Cardiac septum (tissue), 1 donor: ENCODE data around the gene MEIS1. TPM values are rescaled to one million over a fixed set of nuclear protein-coding genes. Genes with fewer than 3 reads are reported as not detected.

Experiments
- DNase-seq: peaks from one replicate; pipeline ENCODE4 v3.0.0-alpha.2; 2020; ENCODE audit warnings: low spot score
- intact Hi-C: fragments of 100-400 bp; cut with DNase I; formaldehyde crosslinking; loops from one replicate; pipeline ENCODE4 v1.14.0; 2022
- total RNA-seq: library from RNA; stranded (reverse); fragmentation: NEBNext Ultra II Directional; extraction: Animal tissue kit (Norgen Biotek cat#: 25700); gene quantifications from one replicate; pipeline ENCODE4 v1.2.1, GENCODE V29; 2021
- donor health status: DM: no; HTN: no; CAD: no.

Gene MEIS1
- total RNA-seq, 1 donor from 2014 or later: 24.7 TPM

DNA sequence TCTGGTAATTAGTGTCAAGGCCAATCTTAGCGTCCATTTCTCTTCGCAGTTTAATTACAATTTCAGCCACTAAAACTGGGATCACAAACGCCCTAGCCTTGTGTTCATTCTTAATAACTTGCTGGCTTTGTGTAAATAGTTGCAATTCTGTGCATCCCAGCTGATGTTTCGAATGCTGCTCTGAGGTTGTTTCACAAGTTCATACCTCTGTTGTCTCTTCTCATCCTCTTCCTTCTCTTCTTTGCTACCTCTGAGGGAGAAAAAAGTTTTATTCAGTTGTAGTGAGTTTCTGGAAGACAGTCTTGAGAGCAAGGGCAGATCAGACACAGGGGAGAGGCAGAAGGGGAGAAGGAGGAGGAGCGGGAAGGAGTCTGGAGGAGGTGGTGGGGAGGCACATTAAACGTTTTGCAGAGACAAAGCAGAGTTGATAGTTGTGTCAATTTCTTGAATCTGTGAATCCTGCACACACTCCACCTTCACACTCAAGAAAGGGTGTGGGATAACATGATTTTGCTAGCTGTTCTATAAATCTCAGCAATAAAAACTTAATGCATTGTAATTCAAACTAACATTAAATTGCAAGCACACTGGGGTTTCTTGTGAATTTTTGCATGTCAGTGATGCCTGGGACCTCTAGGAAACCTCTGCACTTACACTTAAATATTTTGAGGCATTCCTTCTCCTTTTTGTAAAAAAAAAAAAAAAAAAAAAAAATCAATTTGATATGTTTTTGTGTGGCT, 6.8 kb downstream of the MEIS1 start:
- intact Hi-C loops: loop anchor here (5.0 kb wide), 1 partner anchor 36 kb away; no protein-coding TSS in a partner anchor
- DNase-seq: no peak

DNA sequence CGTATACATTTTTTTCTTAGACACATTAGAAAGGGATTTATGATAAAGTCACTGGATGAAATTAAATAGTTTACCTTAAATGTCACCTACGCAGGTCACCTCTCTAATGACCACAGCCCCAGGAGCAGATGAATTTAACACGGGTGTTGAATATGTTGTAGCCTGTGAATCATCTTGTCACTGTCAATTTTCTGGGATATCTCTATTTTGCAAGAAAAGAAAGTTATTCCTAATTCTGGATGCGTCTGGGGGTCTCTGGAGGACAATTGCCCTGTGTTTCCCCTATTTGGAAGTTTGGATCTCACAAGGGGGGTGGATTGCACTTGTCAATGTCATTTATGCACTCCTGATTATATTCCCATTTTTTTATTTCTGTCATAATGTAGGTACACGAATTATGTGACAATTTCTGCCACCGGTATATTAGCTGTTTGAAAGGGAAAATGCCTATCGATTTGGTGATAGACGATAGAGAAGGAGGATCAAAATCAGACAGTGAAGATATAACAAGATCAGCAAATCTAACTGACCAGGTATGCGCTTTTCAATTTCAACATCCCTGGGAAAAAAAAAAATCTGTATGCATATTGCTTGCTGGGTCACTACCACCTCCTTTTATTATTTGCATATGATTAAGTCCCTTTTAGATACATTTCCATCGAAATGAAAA, 7.7 kb downstream of the MEIS1 start:
- intact Hi-C loops: loop anchor here (5.0 kb wide), 1 partner anchor 35 kb away; no protein-coding TSS in a partner anchor
- no peak for DNase-seq

DNA sequence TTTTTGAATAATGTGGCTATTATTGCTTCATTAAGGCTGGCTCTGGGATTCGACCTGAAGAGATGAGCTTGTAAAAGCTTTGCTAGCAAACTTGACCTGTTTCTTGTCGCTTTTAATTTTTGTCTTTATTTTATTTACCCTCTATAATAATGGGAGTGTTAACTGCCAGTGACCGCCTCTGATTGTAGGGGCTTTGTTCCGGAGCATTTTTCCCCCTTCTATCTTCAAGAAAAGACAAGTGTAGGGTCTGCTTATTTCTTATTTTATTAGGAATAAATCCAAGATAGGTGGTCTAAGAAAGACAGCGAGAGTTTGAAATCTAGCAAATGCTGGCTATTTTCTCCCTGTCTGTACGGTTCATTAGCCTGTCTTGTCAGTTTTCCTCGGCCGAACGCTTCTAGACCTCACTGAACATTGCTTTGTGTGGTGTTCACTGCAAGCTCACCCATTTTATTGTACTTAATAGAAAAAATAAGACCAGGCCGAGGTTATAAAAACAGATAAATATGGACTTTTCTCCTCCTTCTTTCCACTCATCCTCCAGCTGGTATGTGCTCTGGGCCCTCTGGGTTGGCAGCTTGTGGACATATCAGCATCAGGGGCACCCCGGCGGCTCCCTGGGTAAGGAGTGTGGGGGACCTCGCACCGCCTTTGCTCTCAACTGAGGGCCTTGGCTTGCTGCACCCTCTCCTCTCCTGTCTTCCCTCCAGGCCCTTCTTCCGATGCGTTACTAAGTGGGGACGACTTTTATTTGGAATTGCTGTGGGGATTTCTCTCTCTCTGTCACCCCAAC, 8.5 kb downstream of the MEIS1 start:
- no peak for DNase-seq
- intact Hi-C loops: loop anchor here (5.0 kb wide), 1 partner anchor 34 kb away; no protein-coding TSS in a partner anchor

DNA sequence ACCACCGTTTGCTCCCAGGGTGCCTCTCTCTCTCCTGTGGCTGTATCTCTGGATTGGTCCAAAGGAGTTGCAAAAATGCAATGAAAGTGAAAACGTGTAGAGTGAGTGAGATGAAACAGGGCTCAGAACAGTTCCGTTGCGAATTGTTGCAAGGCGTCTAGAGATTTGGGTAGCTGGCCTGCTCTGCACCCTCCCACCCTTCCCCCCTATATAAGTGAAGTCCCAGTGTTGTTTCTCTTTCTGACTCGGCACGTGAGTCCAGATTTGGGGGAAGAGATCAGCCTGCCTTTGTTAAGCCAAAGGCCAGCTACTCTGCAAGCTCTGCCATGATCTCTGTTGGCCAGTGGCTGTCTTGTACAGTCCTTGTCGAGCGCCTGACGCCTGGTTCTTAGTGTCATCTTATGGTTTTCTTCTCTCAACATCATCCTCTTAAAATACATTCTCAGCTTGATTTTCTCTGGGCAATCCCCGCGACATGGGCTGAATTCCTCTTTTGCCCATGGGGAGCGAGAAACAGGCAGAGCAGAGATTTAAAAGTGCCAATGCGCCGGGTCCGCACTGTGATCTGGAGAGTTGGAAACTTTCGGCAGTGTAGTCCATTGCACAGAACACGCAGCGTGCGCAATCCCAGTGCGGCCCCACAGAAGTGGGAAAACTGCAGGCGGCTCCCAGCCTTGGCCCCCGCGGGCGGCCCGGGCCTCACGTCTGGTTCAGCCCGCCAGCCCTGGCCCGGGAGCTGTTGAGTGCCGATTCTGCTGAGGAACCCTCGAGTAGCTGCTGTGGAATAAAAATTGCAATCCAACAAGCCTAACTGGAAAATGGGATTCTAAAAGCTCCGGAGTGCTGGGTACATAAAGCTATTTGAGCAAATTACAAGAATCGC, 9.3 kb downstream of the MEIS1 start:
- intact Hi-C loops: loop anchor here (5.0 kb wide), 1 partner anchor 33 kb away; no protein-coding TSS in a partner anchor
- DNase-seq: no peak

DNA sequence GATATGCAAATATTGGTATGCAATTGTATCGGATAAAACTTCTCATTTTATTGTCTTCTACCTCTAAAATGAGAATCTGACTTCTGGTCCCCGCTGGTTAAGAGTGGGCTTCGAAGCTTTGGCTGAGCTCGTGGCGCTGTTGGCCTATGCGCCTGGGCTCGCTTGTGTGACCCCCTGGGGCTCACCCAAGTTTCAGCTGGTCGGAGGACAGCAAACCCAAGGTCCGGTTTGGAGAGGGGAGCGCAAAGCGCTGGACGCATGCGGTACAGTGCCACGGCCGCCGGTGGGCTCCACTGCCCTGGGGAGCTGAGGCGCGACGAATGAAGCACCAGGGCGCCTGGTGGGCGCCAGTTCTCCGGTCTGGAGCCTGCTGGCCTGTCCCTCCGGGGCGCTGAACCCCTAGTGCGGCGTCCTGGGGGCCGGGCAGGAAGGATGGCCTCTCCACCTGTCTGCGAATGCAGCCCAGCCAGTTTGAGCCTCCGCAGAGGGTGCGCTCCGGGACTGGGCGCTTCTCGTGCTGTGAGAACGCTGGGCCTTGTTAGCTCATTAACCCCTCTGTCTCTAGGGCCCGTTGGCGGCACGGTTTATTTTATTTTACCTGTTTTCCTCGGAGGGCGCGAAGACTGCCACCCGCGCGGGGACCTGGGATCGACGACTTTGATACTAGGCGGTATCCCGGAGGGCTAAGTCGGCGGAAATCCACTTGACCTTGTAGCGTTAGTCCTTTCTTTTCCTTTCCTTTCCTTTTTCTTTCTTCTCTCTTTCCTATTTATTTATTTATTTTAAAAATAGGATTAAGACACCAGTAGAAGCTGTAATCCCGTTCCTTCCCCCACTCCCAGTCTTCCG, 10.4 kb downstream of the MEIS1 start:
- intact Hi-C loops: loop anchor here (1.0 to 5.0 kb wide), 2 partner anchors 47 to 129 kb away; no protein-coding TSS in a partner anchor
- DNase-seq: no peak

DNA sequence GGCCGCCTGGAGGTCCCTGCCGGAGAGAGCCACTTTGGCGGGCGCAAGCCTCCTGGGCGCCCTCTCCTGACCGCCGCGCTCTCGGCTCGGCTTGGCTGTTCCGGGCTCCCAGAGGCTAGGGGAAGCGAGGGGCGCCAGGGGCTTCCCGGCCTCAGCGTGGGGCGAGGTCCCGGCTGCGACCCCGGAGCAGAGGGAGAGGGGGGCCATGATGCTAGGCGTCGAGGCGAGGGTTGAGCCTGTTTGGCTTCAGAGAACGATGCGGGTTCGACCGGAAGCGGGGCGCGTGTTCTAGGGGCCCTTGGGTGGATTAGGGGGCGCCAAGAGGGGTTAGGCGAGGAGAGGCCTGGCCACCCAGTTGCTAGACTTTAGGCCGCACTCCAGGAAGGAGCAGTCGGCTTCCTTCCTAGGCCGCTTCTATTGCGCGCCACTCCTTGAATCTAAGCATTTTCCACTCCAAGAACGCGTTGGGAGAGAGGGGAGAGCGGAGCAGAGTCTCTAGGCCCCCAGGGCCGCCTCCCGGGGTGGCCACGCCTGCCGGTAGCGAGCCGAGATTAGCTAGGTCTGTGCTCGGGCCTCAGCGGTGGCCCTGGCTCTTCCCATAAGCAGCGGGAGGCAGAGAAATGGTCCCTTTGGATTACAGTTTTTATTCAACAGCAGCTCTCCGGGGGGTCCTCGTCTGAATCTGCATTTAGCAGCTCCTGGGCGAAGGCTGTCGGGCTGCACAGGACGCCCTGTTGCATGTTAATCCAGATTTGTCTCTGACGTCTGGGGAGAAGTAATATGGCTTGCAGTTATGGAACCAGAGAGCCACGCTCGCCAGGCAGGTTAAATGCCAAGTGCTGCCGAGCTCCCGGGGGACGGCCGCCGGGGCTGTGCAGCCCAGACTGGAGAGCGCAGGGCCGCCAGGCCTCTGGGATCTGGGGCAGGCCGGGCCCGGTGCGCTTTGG, 11.3 kb downstream of the MEIS1 start:
- DNase-seq: no peak
- intact Hi-C loops: loop anchor here (1.0 to 5.0 kb wide), 2 partner anchors 46 to 128 kb away; no protein-coding TSS in a partner anchor

DNA sequence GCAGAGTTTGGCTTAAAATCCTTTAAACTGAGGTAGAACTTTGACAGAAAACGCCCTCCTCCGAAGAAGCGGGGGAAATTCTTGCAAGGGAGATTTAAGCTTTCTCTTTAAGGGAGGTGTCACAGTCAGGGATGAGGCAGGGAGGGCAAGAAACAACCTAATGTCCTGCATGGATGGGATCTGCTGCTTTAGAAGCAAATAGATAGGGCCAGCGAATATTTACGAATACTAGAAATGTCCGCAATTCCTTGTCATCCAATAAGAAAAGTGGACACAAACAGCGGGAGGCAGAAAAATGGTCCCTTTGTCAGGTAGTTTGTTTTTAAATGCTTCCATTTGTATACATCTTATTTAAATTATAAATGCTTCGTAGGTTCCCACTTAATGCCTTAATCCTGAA, 12.0 kb downstream of the MEIS1 start:
- intact Hi-C loops: loop anchor here (5.0 kb wide), 1 partner anchor 45 kb away; no protein-coding TSS in a partner anchor
- DNase-seq: no peak

DNA sequence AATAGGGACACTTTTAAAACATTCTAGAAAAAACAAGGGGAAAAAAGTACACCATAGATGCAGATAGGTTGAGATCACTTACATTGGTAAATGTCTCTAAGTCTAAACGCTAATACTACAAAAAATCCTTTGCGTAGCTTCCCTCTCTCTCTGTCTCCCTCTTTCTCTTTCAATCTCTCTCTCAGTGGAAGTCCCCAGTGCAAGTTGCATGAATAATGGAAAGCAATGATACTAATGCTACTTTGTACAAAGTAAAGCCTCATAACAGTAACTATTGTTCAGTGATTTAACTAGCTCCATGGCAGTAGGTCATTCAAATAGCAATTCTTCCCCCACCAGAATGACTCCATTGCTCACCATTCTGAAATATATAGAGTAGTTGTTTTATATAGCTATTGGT, 12.8 kb downstream of the MEIS1 start:
- intact Hi-C loops: loop anchor here (5.0 kb wide), 1 partner anchor 45 kb away; no protein-coding TSS in a partner anchor
- no peak for DNase-seq

DNA sequence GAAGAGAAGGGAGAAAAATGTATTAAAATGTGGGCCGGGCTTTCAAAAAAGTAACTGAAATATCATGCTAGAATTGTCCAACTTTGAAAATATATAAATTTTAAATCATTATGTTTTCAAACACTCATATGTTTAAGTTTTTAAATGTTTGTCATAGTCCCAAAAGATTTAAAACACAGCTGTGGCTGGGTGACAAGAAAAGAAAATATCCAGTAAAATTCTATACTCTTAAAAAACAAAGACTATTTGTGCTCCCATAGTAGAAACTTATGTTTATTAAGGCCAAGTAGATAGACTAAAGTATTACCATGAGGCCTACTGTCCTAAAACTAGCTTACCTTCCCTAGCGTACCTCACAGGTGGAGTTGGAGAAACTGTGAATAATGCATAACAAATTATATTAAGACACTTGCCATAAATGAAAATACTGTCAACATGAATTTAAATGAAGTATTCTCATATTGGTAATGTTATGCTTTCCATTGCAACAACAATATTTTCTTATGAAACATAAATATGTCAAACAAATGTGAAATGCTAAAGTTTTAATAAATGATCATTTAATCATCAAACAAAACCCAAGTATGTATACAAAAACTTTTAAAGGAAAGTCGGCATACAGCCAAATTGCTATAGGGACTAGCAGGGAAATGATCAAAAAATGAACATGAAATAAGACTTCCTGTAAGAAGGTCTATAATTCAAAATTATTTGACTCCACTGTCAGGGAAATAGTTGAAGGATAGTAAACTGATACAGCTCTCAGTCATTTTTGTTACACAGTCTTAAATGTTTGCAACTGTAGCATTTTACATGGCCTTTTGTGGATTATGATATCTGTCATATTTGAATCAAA, 13.4 kb downstream of the MEIS1 start:
- DNase-seq: no peak
- intact Hi-C loops: loop anchor here (5.0 kb wide), 1 partner anchor 44 kb away; no protein-coding TSS in a partner anchor

DNA sequence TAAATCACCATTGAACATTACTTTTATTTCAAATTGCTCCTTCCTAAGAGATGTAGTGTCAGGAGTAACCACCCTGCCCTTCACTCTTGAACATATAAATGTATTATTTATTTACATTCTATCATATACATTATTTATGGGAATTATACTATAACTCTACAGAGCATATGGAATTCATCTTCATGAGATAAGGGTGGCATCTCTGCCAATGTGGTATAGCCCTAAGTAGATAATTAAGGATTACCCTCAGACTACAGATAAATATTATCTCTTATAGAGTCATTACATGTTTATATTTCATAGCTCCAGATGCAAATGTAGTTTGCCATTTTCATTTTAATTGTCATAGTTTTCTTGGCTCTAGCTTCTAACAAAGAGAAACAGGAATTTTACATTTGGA, 17.3 kb downstream of the MEIS1 start:
- intact Hi-C loops: no loop called here
- no peak for DNase-seq

DNA sequence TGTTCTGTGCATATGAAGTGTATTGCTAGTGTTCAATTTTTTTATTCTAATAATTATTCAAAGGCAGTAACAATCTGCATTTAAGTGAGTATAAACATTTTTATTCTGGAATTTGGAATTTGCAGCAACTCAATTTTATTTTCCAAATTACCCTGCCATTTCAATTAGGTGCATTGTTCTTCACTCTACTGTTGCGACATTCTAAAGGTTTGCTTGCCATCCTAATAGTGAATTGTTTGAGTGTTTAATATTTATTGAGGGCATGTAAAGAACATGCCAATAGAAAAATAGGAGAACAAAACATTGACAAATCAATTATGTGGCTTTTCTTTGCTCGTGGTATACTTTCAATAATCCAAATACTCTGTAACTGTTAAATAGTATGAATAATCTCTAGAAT, 18.0 kb downstream of the MEIS1 start:
- no peak for DNase-seq
- intact Hi-C loops: no loop called here

DNA sequence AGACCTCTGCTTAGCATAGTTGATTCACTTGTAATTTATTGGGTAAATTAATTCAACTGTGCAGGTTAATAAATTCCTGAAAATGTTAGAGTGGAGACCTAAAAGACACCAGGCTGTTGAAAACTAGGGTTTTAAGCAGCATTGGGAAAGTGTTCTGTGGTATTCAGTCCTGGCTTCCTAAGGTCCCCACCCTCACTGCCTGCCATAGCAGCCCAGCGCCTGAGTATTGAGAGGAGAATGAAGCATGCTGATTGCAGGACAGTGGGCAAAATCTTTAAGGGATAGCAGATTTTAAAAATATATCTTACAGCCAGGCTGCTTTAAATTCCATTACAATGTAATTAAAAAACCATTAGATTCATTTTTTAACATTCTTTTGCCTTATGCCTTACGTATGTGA, 20.6 kb downstream of the MEIS1 start:
- DNase-seq: no peak
- intact Hi-C loops: no loop called here

DNA sequence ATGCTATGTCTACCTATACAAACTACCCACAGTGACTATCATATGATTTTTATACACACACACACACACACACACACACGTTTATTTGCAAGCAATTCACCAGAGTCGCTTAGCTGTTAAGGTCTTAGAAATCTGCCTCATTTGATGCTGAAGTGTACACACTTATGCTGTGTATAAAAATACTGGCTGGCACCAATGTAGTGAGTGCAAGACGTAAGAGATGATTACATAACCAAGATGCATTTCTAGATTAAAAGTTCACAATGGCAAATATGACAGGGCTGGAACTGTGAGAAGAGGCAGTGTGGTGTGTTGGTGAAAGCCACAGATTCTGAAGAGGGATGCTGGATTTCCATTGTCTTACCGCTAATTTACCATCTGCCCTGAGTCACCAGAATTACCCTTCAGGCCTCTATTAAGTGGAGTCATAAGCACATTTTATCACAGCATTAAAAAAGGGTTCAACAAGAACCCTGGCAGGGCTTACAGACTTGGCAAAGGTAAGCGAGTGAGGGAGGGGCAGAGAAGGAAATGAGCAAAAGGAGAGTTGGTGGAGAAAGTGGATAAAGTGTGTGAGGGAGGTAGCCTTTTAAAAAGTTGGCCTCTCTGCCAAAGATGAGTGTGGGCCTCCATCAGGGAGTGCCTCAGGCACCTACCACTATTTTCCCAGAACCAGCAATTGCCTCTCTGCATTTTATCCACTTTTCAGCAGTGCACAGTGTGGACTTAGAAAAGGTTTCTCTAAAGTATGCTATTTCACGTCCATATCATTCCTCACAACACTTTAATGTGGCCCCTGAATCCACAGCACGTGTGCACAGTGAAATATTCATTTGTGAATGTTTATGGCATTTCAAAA, 21.5 kb downstream of the MEIS1 start:
- intact Hi-C loops: no loop called here
- DNase-seq: no peak

DNA sequence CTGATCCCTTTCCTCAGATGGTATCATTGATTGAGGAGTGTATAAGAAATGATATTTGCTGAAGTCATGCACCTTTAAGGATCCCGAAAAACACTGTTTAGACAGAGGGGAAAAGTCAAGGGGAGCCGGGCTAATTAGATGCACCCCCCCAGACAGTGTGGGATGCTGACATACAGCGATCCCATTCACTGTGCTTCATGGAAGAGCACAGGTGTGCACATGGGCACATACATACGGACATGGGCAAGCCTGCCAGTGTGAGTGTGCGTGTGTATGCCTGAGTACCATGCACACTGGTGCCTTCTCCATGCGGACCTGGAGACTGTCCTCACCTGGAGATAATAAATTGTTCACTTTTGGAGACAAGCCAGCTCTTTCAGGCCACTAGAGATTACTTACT, 22.6 kb downstream of the MEIS1 start:
- intact Hi-C loops: no loop called here
- DNase-seq: no peak

DNA sequence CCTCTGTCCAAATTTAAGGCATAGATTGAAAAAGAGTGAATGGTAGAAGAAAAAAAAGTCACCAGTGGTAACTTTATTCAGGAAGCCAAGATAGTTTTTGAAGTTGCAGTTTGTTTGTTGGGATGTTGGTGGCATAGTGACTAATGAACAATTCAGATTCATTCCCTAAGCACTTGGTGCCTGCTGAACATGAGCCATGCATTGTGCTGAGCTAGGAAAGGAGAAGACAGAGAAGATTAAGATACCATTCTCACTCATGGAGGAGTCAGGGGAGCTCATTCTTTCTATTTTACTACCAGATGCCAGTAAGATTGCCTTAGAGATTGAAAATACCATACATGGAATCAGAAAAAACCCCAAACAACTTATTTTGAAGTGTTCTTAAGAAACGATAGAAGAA, 25.1 kb downstream of the MEIS1 start:
- no peak for DNase-seq
- intact Hi-C loops: no loop called here
